Measurements from ENCODE around the gene CFAP65. TPM values are rescaled to one million over a fixed set of nuclear protein-coding genes. Genes with fewer than 3 reads are reported as not detected.

The CFAP65 gene
- total and polyA plus RNA-seq, 2 donors, result not detected

DNA sequence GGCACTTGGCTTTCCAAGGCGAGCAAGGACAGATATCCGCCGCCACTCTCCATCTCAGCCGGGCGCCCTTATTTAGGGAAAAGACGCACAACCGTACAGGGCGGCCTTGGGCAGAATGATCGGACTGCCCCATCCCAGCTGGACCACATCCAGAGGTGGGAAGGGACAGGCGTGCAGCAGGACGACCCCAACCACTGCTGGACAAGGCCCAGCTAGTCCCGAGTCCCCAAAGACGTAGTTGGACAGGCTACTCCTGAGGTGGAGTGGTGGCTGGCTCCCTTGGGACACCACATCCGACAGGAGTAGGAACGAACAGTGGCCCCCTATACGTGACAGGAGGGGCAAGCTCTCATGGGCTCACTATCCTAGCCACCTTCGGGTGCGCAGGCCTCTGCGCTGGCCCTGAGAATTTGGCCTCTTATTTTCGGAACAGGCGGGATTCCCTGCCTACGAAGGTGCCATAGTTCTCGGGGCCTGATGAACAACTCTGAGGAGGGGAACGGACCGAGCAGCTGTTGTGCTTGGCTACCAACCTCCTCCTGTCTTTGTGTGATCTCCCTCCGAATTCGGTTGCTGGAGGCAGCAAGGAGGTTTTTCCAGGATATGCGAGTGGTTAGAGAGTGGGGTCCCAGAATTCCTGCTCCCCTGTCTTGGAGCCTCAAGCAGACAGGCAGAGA lies 58.6 kb downstream of the CFAP65 start:
- Histone ChIP-seq H3K4me3 (ENCODE audit: low read depth, low read length) (no peak overlapping the region), H3K36me3 (ENCODE audit: insufficient read depth) (no peaks in the 10 kb centered on the region), H3K27ac (ENCODE audit: low read depth) (no peak overlapping the region), H3K4me1 (ENCODE audit: insufficient read depth) (peaks cover 2% of the 10 kb centered on the region)
- no peak for DNase-seq (ENCODE audit: extremely low spot score)
- WGBS, result 4% methylated on average over 28 of the region's 28 CpGs

DNA sequence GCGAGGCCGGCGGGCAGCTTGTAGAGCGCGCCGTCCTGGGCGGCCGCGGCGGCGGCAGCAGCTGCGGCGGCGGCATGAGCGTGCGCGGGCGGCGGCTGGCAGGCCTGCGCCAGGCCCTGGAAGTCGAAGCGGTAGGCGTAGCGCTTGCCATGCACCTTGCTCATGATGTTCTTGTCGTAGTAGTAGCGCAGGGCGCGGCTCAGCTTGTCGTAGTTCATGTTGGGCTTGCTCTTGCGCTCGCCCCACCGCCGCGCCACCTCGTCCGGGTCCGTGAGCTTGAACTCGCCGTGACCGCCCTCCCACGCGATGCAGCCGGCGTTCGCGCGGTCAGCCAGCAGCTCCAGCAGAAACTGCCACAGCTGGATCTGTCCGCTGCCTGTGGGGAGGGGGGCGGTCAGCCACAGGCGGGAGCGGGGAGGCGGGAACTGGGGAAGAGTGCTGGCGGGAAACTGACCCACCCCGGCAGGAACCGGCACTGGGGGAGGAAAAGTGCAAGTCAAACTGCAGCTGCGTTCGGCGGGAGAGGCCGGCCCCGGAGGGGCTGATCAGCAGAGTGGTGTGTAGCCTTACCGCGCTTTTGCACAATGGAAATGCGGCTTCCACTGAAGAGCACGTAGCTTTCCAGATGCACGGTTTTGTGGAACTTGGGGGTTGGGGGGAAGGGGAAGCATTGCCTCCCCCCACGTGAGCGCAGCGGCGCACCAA lies 59.3 kb downstream of the CFAP65 start:
- Histone ChIP-seq H3K36me3 (ENCODE audit: insufficient read depth) (no peaks in the 10 kb centered on the region), H3K4me1 (ENCODE audit: insufficient read depth) (peaks cover 2% of the 10 kb centered on the region), H3K4me3 (ENCODE audit: low read depth, low read length) (peak overlapping the region; percentile 14), H3K27ac (ENCODE audit: low read depth) (no peak overlapping the region)
- WGBS, result under 1% methylated on average over 69 of the region's 69 CpGs
- DNase-seq (ENCODE audit: extremely low spot score), result no peak

DNA sequence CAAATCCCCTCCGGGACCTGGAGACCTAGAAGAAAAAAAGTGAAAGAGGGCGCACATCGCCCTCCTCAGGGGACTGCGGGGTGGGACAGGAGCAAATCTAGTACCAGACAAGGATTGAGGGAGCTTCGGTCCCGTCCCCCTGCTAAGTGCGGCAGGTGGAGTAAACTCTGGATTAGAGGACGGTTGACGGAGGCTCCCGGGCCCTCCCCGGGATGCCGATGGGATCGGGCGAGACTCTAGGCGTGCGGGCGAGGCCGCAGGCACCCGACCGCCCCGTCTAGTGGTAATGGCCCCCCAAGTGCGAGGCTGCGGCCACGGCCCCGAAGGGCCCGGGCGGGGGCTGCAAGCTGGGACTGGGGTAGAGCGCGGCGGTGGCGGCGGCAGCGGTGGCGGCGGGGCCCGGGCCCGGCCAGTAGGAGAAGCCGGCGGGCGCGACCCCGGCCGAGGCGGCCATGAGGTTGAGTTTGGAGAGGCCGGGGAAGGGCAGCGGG lies 59.9 kb downstream of the CFAP65 start:
- peak overlapping the region; percentile 14 for H3K4me3 ChIP-seq (ENCODE audit: low read depth, low read length)
- peaks cover 2% of the 10 kb centered on the region for H3K4me1 ChIP-seq (ENCODE audit: insufficient read depth)
- DNase-seq (ENCODE audit: extremely low spot score), result no peak
- no peaks in the 10 kb centered on the region for H3K36me3 ChIP-seq (ENCODE audit: insufficient read depth)
- WGBS, result 2% methylated on average over 46 of the region's 46 CpGs
- H3K27ac ChIP-seq (ENCODE audit: low read depth), result no peak overlapping the region

DNA sequence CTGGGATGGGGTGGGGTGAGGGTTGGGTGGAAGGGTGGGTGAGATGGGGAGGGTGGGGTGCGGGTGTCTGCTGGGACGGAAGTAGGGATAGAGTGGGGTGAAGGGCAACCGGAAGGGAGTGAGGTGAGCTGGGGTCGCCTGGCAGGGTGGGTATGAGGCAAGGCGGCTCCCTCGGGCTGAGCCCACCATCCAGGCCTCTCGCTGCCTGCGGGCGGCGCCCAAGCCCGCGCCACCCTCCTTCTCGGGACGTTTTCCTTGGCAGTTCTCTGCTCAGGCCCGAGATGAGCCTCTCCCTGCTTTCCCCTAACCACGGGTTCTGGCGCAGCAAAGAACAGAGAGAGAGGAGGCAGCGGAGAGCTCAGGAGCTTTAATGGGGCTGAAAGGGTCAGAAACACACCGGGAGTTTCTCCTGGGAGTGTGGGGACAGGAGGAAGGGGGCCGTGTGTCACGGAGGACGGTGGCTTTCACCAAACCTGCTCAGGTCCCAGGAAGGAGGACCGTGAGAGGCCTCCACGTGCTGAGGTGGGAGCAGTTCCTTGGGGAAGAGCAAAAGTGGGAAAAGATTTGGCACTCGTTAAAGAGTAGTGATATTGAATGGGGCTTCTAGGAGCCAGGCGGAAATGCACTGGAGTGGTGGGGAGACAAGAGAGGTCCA lies 60.5 kb downstream of the CFAP65 start:
- Histone ChIP-seq H3K27ac (ENCODE audit: low read depth) (no peak overlapping the region), H3K4me3 (ENCODE audit: low read depth, low read length) (no peak overlapping the region), H3K4me1 (ENCODE audit: insufficient read depth) (peaks cover 2% of the 10 kb centered on the region), H3K36me3 (ENCODE audit: insufficient read depth) (no peaks in the 10 kb centered on the region)
- no peak for DNase-seq (ENCODE audit: extremely low spot score)
- WGBS, result 2% methylated on average over 26 of the region's 26 CpGs

DNA sequence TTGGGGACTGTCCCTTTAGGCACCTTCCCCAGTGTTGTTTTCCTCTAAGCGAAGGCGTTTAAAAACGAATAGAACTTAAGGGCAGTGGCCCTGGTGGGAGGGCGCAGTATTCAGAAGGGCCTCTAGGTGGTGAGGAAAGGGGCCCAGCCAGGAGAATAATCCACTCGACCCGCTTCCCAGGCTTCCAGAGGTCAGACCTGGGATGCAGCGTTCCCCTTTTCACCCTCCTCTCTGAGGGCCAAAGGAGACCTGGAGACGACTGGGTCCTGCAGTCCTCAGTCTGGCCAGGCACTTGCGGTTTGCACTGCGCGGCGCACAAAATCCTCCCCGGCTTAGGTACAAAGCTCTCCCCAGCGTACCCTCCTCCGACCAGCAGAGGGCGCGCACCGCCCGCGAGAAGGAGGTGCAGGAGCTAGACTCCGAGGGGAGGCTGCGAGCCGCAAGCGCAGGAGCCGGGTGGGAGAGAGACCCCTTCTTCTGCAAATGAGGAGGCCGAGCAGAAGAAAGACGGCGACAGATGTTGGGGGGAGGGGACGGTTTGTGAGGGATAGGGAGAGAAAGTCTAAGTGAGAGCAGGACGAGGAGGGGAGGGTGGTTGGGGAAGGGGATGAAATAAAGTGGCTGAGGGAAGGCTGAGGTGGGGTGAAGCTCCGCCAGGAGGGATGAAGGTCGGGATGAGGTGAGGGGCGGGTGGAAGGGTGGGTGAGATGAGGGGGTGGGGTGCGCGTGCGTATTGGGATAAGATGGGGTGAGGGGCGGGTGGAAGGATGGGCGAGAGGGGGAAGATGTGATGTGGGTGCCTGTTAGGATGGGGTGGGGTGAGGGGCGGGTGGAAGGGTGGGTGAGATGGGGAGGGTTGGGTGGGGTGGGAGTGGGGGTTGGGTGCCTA lies 61.2 kb downstream of the CFAP65 start:
- H3K4me3 ChIP-seq (ENCODE audit: low read depth, low read length), result no peak overlapping the region
- no peak overlapping the region for H3K27ac ChIP-seq (ENCODE audit: low read depth)
- DNase-seq (ENCODE audit: extremely low spot score), result no peak
- peaks cover 2% of the 10 kb centered on the region for H3K4me1 ChIP-seq (ENCODE audit: insufficient read depth)
- H3K36me3 ChIP-seq (ENCODE audit: insufficient read depth), result no peaks in the 10 kb centered on the region
- WGBS, result 2% methylated on average over 39 of the region's 39 CpGs

DNA sequence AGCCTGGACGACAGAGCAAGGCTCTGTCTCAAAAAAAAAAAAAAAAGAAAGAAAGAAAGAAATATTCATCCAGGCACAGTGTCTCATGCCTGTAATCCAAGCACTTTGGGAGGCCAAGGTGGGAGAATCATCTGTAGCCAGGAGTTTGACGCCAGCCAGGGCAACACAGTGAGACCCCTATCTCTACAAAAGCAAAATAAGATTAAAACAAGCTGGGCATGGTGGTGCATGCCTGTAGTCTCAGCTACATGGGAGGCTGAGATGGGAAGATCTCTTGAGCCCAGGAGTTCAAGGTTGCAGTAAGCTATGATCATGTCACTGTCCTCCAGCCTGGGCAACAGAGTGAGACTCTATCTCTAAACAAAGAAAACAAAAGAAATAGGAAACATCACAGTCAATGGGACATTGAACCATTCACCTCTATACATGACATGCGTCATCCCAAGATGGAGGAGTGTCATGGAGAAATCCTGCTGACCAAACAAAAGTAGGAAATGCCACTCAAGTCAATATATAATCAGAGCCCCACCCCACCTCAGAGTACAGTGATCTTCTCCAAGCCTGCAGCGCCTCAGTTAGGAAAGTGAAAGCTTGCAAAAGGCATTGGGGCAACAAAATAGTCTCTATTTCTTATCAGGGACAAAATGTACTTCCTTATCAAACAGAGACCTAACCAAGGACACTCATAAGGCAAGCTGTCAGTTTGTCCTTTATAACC lies 66.1 kb downstream of the CFAP65 start:
- no peaks in the 10 kb centered on the region for H3K4me1 ChIP-seq (ENCODE audit: insufficient read depth)
- no peak overlapping the region for H3K27ac ChIP-seq (ENCODE audit: low read depth)
- H3K36me3 ChIP-seq (ENCODE audit: insufficient read depth), result no peaks in the 10 kb centered on the region
- WGBS, result 60% methylated on average over 4 of the region's 4 CpGs
- no peak overlapping the region for H3K4me3 ChIP-seq (ENCODE audit: low read depth, low read length)
- no peak for DNase-seq (ENCODE audit: extremely low spot score)

DNA sequence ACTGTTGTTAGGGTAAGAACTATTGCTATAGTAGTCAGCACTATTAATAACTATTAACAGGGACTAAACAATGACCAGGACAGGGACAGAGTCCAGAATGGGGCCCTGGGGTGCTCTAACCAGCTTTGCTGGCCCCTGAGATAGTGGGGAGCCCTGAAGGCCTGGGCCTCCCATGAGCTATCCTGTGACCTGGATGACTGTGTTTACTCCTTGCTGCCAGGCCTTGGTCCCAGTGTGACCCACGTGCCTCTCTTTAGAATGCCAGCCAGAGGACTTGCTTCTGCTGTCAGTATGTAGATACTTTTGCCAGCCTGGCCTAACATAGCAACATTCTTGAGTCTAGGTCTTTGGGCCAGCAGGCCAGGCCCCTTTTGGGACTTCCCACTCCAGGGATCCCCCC lies 70.4 kb downstream of the CFAP65 start:
- no peaks in the 10 kb centered on the region for H3K36me3 ChIP-seq (ENCODE audit: insufficient read depth)
- DNase-seq (ENCODE audit: extremely low spot score), result no peak
- no peak overlapping the region for H3K27ac ChIP-seq (ENCODE audit: low read depth)
- no peak overlapping the region for H3K4me3 ChIP-seq (ENCODE audit: low read depth, low read length)
- 21% methylated on average over 1 of the region's 1 CpG for WGBS
- no peaks in the 10 kb centered on the region for H3K4me1 ChIP-seq (ENCODE audit: insufficient read depth)

DNA sequence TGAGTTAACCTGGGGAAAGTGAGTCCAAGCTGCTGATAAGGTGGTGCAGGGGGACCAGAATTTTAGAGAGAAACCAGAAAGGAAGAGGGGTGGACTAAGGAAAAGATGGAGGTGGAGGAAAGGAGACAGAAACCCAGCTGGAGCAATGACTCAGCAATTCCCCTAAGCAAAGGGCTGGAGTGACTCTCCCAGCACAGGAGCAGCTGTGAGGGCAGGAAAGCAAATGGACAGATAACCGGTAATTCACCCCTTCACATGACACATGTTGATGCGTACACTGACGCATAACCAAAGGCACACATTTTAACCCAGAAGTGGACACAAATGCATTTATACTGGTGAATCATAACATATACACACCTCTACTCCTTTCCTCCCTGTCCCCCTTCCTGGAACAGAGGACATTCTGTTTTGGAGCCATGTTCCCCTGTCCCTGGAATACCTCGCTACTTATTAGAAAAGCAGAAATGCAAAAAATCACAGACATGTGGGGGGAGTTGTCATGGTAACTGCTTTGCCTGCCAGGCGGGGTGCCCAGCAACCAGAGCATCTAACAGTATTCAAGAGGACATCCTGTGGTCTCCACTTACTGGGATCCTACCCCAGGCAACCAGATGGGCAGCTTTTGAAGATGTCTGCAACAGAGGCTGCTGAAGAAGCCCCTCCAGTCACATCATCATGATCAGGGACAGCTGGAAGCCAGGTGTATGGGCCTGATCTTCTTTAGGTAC lies 77.1 kb downstream of the CFAP65 start:
- Histone ChIP-seq H3K27ac (ENCODE audit: low read depth) (no peak overlapping the region), H3K4me1 (ENCODE audit: insufficient read depth) (no peaks in the 10 kb centered on the region), H3K36me3 (ENCODE audit: insufficient read depth) (no peaks in the 10 kb centered on the region), H3K4me3 (ENCODE audit: low read depth, low read length) (no peak overlapping the region)
- no peak for DNase-seq (ENCODE audit: extremely low spot score)
- 38% methylated on average over 5 of the region's 5 CpGs for WGBS

DNA sequence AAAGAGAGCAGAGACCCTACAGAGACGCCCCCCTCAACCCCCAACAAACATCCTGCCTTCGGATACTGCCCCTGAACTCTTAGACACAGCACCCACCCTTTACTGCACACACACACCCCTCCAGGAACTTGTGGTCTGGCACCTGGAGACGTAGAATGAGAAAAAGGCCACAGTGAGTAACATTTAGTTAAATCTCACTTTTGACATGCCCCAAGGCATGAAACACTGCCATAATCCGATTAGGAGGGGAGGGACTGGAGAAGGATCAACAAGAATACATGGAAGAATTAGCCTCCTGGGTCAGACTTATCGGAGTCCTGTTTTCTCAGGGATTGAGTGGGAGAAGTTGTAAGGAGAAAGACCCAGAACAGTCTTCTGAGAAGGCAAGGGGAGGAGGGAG lies 77.7 kb downstream of the CFAP65 start:
- no peaks in the 10 kb centered on the region for H3K36me3 ChIP-seq (ENCODE audit: insufficient read depth)
- no peak overlapping the region for H3K27ac ChIP-seq (ENCODE audit: low read depth)
- WGBS, result 12% methylated on average over 5 of the region's 5 CpGs
- no peak for DNase-seq (ENCODE audit: extremely low spot score)
- no peak overlapping the region for H3K4me3 ChIP-seq (ENCODE audit: low read depth, low read length)
- no peaks in the 10 kb centered on the region for H3K4me1 ChIP-seq (ENCODE audit: insufficient read depth)

DNA sequence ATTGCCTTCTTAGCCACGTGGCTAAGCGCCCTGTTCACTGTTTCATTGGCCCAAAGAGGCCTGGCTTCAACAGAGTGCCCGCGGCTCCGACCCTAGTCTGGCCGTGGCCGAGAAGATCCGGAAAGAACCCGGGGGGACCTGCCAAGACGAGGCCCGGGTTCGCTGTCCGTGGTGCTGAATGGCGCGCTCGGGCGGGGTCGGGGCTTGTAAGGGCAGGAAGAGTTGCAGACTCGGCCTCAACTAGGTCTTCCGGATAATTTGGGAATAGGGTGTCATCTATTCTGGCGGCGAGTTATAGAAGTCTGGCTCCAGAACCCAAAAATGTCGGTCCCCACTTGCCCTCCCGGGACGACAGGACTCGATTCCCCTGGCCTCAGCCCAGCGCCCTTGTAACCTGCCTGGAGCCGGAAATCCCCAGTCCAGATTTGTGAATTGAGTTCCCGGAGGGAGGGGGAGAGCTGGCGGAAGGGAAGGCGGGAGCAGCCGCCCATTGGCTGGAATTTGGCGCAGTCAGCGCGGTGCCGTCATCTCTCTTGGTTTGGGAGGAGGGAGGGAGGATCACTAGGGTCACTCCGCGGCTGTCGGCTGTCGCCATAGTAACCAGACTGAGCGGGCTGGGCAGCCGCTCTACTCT lies 78.3 kb downstream of the CFAP65 start:
- no peak overlapping the region for H3K4me3 ChIP-seq (ENCODE audit: low read depth, low read length)
- 2% methylated on average over 42 of the region's 42 CpGs for WGBS
- no peaks in the 10 kb centered on the region for H3K36me3 ChIP-seq (ENCODE audit: insufficient read depth)
- H3K4me1 ChIP-seq (ENCODE audit: insufficient read depth), result no peaks in the 10 kb centered on the region
- no peak overlapping the region for H3K27ac ChIP-seq (ENCODE audit: low read depth)
- DNase-seq (ENCODE audit: extremely low spot score), result no peak

DNA sequence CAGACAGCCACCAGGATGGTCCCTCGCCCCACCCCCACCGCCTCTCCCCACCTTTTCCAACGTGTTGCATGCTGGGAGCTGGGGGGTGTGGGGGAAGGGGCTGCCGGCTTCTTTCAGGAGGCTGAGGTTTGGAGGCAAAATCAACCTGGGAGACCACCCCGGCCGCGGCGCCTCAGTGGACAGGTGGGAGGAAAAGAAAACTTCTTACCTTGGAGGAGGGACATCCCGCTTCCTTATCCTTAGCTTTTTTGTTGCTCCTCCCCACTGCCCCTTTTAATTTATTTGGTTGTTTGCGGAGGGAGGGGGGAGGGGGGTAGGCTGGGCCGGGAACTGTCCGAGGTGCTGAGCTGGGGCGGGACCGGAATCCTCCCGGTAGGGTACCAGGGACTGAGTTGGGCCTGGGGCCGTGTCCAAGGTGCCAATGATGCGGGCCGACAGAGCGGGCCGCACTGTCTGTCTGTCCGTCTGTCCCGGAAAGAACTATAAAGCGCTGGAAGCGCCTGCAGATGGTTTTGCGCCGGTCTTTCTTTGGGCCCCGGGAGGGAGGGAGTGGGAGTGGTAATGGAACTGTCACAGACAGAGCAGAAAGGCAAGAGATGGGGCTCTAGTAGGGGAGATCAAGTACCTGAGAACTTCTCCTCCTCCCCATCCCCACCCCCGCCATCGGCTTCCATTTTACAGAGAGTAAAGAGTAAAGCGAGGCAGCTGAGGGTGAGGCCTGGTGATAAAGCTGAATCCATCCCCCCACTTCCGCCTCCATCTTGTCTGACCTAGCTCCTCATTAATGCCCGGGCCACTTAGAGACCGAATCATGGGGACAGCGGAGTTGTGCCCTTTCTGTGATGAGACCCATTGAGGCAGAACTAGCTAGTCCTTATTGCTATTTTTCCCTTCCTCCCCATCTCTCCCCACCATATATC lies 79.4 kb downstream of the CFAP65 start:
- H3K4me3 ChIP-seq (ENCODE audit: low read depth, low read length), result no peak overlapping the region
- no peaks in the 10 kb centered on the region for H3K36me3 ChIP-seq (ENCODE audit: insufficient read depth)
- WGBS, result 12% methylated on average over 34 of the region's 34 CpGs
- DNase-seq (ENCODE audit: extremely low spot score), result no peak
- H3K4me1 ChIP-seq (ENCODE audit: insufficient read depth), result no peaks in the 10 kb centered on the region
- H3K27ac ChIP-seq (ENCODE audit: low read depth), result no peak overlapping the region
